Hematopoietic multipotent progenitor cell treated with erythropoietin and hydrocortisone succinate and interleukin-3 and kit ligand, for 17 days (in vitro differentiated cells): ENCODE measurements around the gene TMEM120B.

ENCODE experiments used
- DNase-seq: peaks from one replicate; pipeline ENCODE4 v3.0.0-alpha.2; 2015; ENCODE audit warnings: low spot score

TMEM120B gene

GRCh38 chr12:121792607-121793439, 80.3 kb downstream of the TMEM120B start:
- peak; percentile 37 for DNase-seq

GRCh38 chr12:121793440-121793837, 80.9 kb downstream of the TMEM120B start, which contains the start of gene RHOF:
Gene RHOF (minus strand): TSS chr12:121793688. CDS start chr12:121793633, 55 bp downstream.
- peak; percentile 79 for DNase-seq

- DNase-seq, result peak; percentile 96
These were observed 81.4 kb downstream of the TMEM120B start for GRCh38 chr12:121793838-121794533.

GRCh38 chr12:121794534-121795033, 82.0 kb downstream of the TMEM120B start:
- no peak for DNase-seq

GRCh38 chr12:121795034-121795968, 82.7 kb downstream of the TMEM120B start:
- DNase-seq, result peak; percentile 95

GRCh38 chr12:121796855-121797751, 84.6 kb downstream of the TMEM120B start:
- DNase-seq, result peak; percentile 86

GRCh38 chr12:121797937-121798786, 85.6 kb downstream of the TMEM120B start:
- peak; percentile 49 for DNase-seq

- DNase-seq, result no peak
These were observed 86.2 kb downstream of the TMEM120B start for GRCh38 chr12:121798787-121799155.

GRCh38 chr12:121799156-121799841, 86.7 kb downstream of the TMEM120B start:
- no peak for DNase-seq

GRCh38 chr12:121799842-121800693, 87.5 kb downstream of the TMEM120B start:
- DNase-seq, result peak; percentile 91

GRCh38 chr12:121800694-121801594, 88.4 kb downstream of the TMEM120B start:
- DNase-seq, result peak; percentile 90

- peak; percentile 76 for DNase-seq
These were observed 89.3 kb downstream of the TMEM120B start for GRCh38 chr12:121801595-121802484.

GRCh38 chr12:121802485-121802842, 89.9 kb downstream of the TMEM120B start:
- no peak for DNase-seq

GRCh38 chr12:121802843-121803698, 90.5 kb downstream of the TMEM120B start:
- peak; percentile 95 for DNase-seq

- peak; percentile 72 for DNase-seq
These were observed 91.4 kb downstream of the TMEM120B start, which contains the start of gene SETD1B for GRCh38 chr12:121803861-121804416. Gene SETD1B (plus strand): TSS chr12:121804009. CDS start chr12:121804738, 729 bp downstream.
